Stimulated activated CD4-positive, alpha-beta T cell treated with anti-CD3 and anti-CD28 coated beads, Interleukin-4, amount 100 ng/mL, for 1 hour (primary cell): ENCODE measurements around the gene NCK1.

ENCODE experiments used
- DNase-seq: peaks from one replicate; pipeline ENCODE4 v3.0.0-alpha.2; 2020

NCK1 gene

GRCh38 chr3:136992115-136992514 is 130.1 kb downstream of the NCK1 start:
- DNase-seq = no peak

- no peak for DNase-seq
Observed at GRCh38 chr3:136994772-136995516, 132.9 kb downstream of the NCK1 start.

GRCh38 chr3:136995652-136996051 is 133.6 kb downstream of the NCK1 start:
- no peak for DNase-seq
